H1 (cell line): ENCODE results near the gene TMC6. TPM values are rescaled to one million over a fixed set of nuclear protein-coding genes. Genes with fewer than 3 reads are reported as not detected.

Experiments used
- EP300 ChIP-seq, 2 experiments: IDR thresholded peaks; 1 replicate in 1 of 2; 2 replicates in 1 of 2; pipeline ENCODE4 v1.6.1; 2011 to 2012; ENCODE audit warnings: low read depth in 2 of 2, low read length in 2 of 2, mild to moderate bottlenecking in 2 of 2, borderline replicate concordance in 1 of 2, inconsistent platforms in 1 of 2, moderate library complexity in 1 of 2
- HDAC2 ChIP-seq, 2 experiments: fragments of 300-600 bp in 1 of 2; sonication (generic) in 1 of 2; IDR thresholded peaks; 2 replicates each; pipeline ENCODE4 v1.6.1; 2011 to 2012; ENCODE audit warnings: low read depth in 2 of 2, low read length in 2 of 2, mild to moderate bottlenecking in 2 of 2, moderate library complexity in 2 of 2, borderline replicate concordance in 1 of 2, inconsistent platforms in 1 of 2
- MAX ChIP-seq: IDR thresholded peaks from 2 replicates; pipeline ENCODE4 v1.6.1; 2012; ENCODE audit warnings: inconsistent platforms
- POLR2AphosphoS5 ChIP-seq: IDR thresholded peaks from 2 replicates; pipeline ENCODE4 v1.6.1; 2011; ENCODE audit warnings: low read depth, low read length
- SIRT6 ChIP-seq: IDR thresholded peaks from one replicate; pipeline ENCODE4 v1.7.1; 2012; ENCODE audit warnings: low read length, inconsistent platforms
- polyA plus RNA-seq, 7 experiments: library from polyadenylated mRNA; depleted of rRNA in 3 of 7; stranded (reverse) in 5 of 7; unstranded in 2 of 7; fragments of >200 nt in 5 of 7; fragments of 200-250 nt in 2 of 7; gene quantifications; 1 replicate in 5 of 7; 2 replicates in 1 of 7; 4 replicates in 1 of 7; pipeline versions ENCODE4 v1.2.1 to v1.2.3, GENCODE V29; 2011 to 2013; ENCODE audit warnings: missing spikeins in 2 of 7, mixed read lengths in 2 of 7
- total RNA-seq: library from RNA; stranded (reverse); fragmentation: NEBNext Ultra II Directional; extraction: Animal tissue kit (Norgen Biotek cat#: 25700); gene quantifications from 2 replicates; pipeline ENCODE4 v1.2.1, GENCODE V29; 2021

Gene TMC6
- total and polyA plus RNA-seq, 2 of the 8 experiments (the other 6 are each of a cell fraction or from before 2014, with no cell fraction given): 39.4 to 77.6 TPM

DNA sequence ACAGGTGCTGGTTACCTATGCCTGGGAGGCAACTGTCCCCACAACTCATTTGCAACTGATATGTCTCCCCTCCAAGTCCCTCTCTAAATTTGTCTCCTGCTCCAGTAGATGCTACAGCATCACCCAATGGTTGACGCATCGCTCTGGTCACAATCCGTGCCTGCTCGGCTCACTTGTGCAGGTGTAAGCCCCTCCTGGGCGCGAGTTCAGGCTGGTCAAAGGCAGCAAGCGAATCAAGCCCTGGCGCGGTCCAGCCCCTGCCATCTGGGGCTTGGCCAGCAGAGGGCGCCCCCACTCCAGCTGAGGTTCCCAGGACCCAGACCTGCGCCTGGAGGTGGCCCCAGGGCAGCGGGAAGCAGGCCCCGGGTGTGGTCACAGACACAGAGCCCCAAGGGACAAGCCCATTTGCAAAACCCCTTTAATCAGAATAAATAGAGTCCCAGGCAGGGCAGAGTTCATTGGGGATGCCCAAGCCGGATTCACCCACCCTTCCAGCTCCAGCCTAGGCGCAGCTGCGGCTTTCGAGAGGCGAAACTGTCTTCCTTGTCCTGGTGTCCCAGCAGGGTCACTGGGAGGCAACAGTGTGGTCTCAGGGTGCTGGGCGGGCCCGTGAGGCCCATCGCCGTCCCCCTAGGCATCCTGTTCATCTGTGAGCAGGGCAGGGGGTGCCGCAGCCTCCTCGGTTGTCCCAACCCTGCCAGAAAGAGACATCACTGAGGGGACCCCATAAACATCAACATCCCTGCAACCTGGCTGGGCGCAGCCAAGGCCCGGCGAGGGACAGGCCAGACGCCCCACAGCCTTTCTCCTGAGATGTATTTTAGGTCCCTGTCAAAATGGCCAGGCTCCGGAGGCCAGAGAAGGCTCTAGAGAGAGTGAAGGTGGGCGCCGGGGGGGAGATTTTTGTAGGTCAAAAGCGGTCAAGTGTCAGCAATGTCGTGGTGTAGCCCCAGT is 15.8 kb downstream of the TMC6 start (continued):
- TF ChIP-seq HDAC2 (IDR thresholded peaks at IDR 0.05; ENCODE audit: borderline replicate concordance in 1 of 2, low read depth in 2 of 2, low read length in 2 of 2) (no peak), MAX (peak; percentile 54; the same call in 1 of the 2 replicates), SIRT6 (no peak), POLR2AphosphoS5 (peak; percentile 38), EP300 (IDR thresholded peaks at IDR 0.05; ENCODE audit: borderline replicate concordance in 1 of 2, low read depth in 2 of 2, low read length in 2 of 2) (0 out of 3 replicates have a peak, but pooled peaks of 1 of the 2 experiments have one; percentile 7)
- TF ChIP-seq, all 59 proteins: peak for 8
